Colonic mucosa (tissue), 4 donors: ENCODE measurements around the gene GTF2A2. TPM values are rescaled to one million over a fixed set of nuclear protein-coding genes. Genes with fewer than 3 reads are reported as not detected.
A peak's percentile ranks its signal among the peaks of the same experiment; 100 is the strongest.

Experiments
- DNase-seq: peaks from one replicate; pipeline ENCODE4 v3.0.0-alpha.2; 2020
- H3K27ac ChIP-seq: fragments of 200-600 bp; one replicate; pipeline ENCODE4 v1.8.0; 2021
- H3K27me3 ChIP-seq: fragments of 200-600 bp; one replicate; pipeline ENCODE4 v1.8.0; 2021
- H3K36me3 ChIP-seq: fragments of 200-600 bp; one replicate; pipeline ENCODE4 v1.8.0; 2021
- H3K4me1 ChIP-seq: fragments of 200-600 bp; one replicate; pipeline ENCODE4 v1.8.0; 2021; ENCODE audit warnings: mild to moderate bottlenecking
- H3K4me3 ChIP-seq: fragments of 200-600 bp; one replicate; pipeline ENCODE4 v1.8.0; 2021
- H3K9ac ChIP-seq, 2 donors: one replicate each; pipeline ENCODE4 v1.7.0; 2013; ENCODE audit warnings: control low read depth in 2 of 2, low read depth in 2 of 2, low read length in 2 of 2
- H3K9me3 ChIP-seq: fragments of 200-600 bp; one replicate; pipeline ENCODE4 v1.8.0; 2021
- intact Hi-C: fragments of 100-400 bp; cut with DNase I; formaldehyde crosslinking; loops from one replicate; pipeline ENCODE4 v1.14.1; 2022
- total RNA-seq, 2 donors: library from RNA; stranded (reverse); fragmentation: NEBNext Ultra II Directional in 1 of 2; extraction: Animal tissue kit (Norgen Biotek cat#: 25700) in 1 of 2; gene quantifications; one replicate each; pipeline ENCODE4 v1.2.1, GENCODE V29; 2021
- TF ChIP-seq, protein P1 (sequence below): fragments of 200-600 bp; IDR thresholded peaks from one replicate; pipeline ENCODE4 v1.8.0; 2022; ENCODE audit warnings: antibody characterized with exemption, mild to moderate bottlenecking
- donor health status: healthy.
- donor health status: DM: no; HTN: no; CAD: no.
- donor health status: DM: no; HTN: no; CAD: no.

GTF2A2 gene
- total RNA-seq, 2 donors from 2014 or later: 117 to 143 TPM

GRCh38 chr15:59632714-59633113 is 24.6 kb downstream of the GTF2A2 start:
- TF ChIP-seq, protein P1, sequence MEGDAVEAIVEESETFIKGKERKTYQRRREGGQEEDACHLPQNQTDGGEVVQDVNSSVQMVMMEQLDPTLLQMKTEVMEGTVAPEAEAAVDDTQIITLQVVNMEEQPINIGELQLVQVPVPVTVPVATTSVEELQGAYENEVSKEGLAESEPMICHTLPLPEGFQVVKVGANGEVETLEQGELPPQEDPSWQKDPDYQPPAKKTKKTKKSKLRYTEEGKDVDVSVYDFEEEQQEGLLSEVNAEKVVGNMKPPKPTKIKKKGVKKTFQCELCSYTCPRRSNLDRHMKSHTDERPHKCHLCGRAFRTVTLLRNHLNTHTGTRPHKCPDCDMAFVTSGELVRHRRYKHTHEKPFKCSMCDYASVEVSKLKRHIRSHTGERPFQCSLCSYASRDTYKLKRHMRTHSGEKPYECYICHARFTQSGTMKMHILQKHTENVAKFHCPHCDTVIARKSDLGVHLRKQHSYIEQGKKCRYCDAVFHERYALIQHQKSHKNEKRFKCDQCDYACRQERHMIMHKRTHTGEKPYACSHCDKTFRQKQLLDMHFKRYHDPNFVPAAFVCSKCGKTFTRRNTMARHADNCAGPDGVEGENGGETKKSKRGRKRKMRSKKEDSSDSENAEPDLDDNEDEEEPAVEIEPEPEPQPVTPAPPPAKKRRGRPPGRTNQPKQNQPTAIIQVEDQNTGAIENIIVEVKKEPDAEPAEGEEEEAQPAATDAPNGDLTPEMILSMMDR: no peak
- intact Hi-C loops: no loop called here

GRCh38 chr15:59622289-59622688 is 35.0 kb downstream of the GTF2A2 start:
- Histone ChIP-seq H3K36me3 (no peaks in the 10 kb centered on the region), H3K4me3 (no peak overlapping the region), H3K9me3 (no peaks in the 10 kb centered on the region), H3K9ac (no peak overlapping the region), H3K27ac (no peak overlapping the region), H3K27me3 (no peaks in the 10 kb centered on the region), H3K4me1 (no peaks in the 10 kb centered on the region)
- peak; percentile 80 for DNase-seq
- TF ChIP-seq, protein P1: peak; percentile 58
- intact Hi-C loops: no loop called here

More at GRCh38 chr15:59632714-59633113, 24.6 kb downstream of the GTF2A2 start:
- no peak overlapping the region for H3K4me3 ChIP-seq
- no peak overlapping the region for H3K9ac ChIP-seq
- no peaks in the 10 kb centered on the region for H3K4me1 ChIP-seq
- no peak overlapping the region for H3K27ac ChIP-seq
- H3K36me3 ChIP-seq: no peaks in the 10 kb centered on the region
- DNase-seq: no peak
- no peaks in the 10 kb centered on the region for H3K27me3 ChIP-seq
- no peaks in the 10 kb centered on the region for H3K9me3 ChIP-seq

- H3K4me3 ChIP-seq: peak overlapping the region; percentile 6
- peak overlapping the region; percentile 37 to 59 for H3K9ac ChIP-seq
- intact Hi-C loops: loop anchor here (5.0 kb wide), 1 partner anchor 86 kb away; no protein-coding TSS in a partner anchor
- TF ChIP-seq, protein P1: no peak
- H3K27me3 ChIP-seq: no peaks in the 10 kb centered on the region
- H3K4me1 ChIP-seq: no peaks in the 10 kb centered on the region
- no peaks in the 10 kb centered on the region for H3K36me3 ChIP-seq
- no peaks in the 10 kb centered on the region for H3K9me3 ChIP-seq
- H3K27ac ChIP-seq: peak overlapping the region; percentile 32
- peak; percentile 15 for DNase-seq
Observed at GRCh38 chr15:59618406-59618805, 38.9 kb downstream of the GTF2A2 start.

DNA sequence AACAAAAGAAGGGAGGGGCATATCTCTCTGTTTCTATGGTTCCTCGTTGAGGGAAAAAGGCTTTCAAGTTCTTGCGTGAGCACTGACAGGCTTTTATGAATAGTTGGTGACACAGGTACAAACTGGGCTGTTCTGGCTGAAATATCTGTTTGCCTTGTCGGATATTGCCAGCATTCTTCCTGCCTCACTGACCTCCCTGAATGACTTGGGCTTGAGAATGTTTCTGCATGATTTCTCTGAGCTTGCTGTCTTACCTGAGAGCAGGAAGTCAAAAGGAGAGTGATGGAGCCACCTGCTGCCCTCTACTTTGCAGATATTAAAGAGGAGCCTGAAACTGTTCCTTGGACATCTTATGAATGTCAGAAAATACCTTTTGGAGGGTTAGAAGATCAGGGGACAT is 40.9 kb downstream of the GTF2A2 start:
- Histone ChIP-seq H3K4me3 (peak overlapping the region; percentile 6), H3K27ac (peak overlapping the region; percentile 32)

GRCh38 chr15:59615661-59616060 is 41.7 kb downstream of the GTF2A2 start:
- H3K4me3 ChIP-seq: peak overlapping the region; percentile 6
- intact Hi-C loops: loop anchor here (5.0 kb wide), 1 partner anchor 83 kb away; no protein-coding TSS in a partner anchor
- H3K9ac ChIP-seq: peak overlapping the region in 1 of 2 donors; percentile 26
- H3K27me3 ChIP-seq: no peaks in the 10 kb centered on the region
- no peak for DNase-seq
- H3K9me3 ChIP-seq: no peaks in the 10 kb centered on the region
- TF ChIP-seq, protein P1: no peak
- no peaks in the 10 kb centered on the region for H3K36me3 ChIP-seq
- peak overlapping the region; percentile 32 for H3K27ac ChIP-seq
- H3K4me1 ChIP-seq: no peaks in the 10 kb centered on the region

More for the DNA sequence above, 40.9 kb downstream of the GTF2A2 start:
- peak; percentile 63 for DNase-seq
- H3K9ac ChIP-seq: peak overlapping the region; percentile 13 to 26
- no peaks in the 10 kb centered on the region for H3K9me3 ChIP-seq
- no peaks in the 10 kb centered on the region for H3K36me3 ChIP-seq
- no peaks in the 10 kb centered on the region for H3K4me1 ChIP-seq
- no peaks in the 10 kb centered on the region for H3K27me3 ChIP-seq
- intact Hi-C loops: loop anchor here (5.0 kb wide), 1 partner anchor 84 kb away; no protein-coding TSS in a partner anchor
- TF ChIP-seq, protein P1: no peak
